HL-60 (cell line): ENCODE measurements around the gene PGAP6.

Experiments used
- CTCF ChIP-seq: IDR thresholded peaks from one replicate; pipeline ENCODE4 v1.5.1; 2011; ENCODE audit warnings: low read length, control low read depth, inconsistent platforms; ENCODE audit not compliant: insufficient read depth
- GABPA ChIP-seq: IDR thresholded peaks from 2 replicates; pipeline ENCODE4 v1.6.1; 2012; ENCODE audit warnings: low read depth
- POLR2AphosphoS5 ChIP-seq: IDR thresholded peaks from 2 replicates; pipeline ENCODE4 v1.6.1; 2012; ENCODE audit warnings: low read depth
- REST ChIP-seq: IDR thresholded peaks from 2 replicates; pipeline ENCODE4 v1.6.1; 2012; ENCODE audit warnings: low read depth; ENCODE audit not compliant: insufficient replicate concordance

GRCh38 chr16:407253-407652 is 25.5 kb upstream of the PGAP6 start:
- no peak for TF ChIP-seq CTCF
- TF ChIP-seq POLR2AphosphoS5: no peak
- TF ChIP-seq REST: no peak
- no peak for TF ChIP-seq GABPA
